B cell (primary cell): ENCODE results near the gene ABLIM3. TPM values are rescaled to one million over a fixed set of nuclear protein-coding genes. Genes with fewer than 3 reads are reported as not detected.

Experiments
- ATAC-seq: fragments of 200-7000 bp; cut with Tn5 transposase; one replicate; pipeline ENCODE4 v1.10.0; 2021; ENCODE audit warnings: low read depth, mild to moderate bottlenecking, moderate number of reproducible peaks, moderate library complexity
- CTCF ChIA-PET: fragments of 350-600 bp; sonication (Branson Sonifier 250); formaldehyde crosslinking; loops from one replicate; lab custom pipeline; 2021; ENCODE audit warnings: antibody characterized with exemption, inconsistent platforms; lab: Charles Lee
- POLR2A ChIA-PET: fragments of 350-600 bp; sonication (Branson Sonifier 250); formaldehyde crosslinking; loops from one replicate; lab custom pipeline; 2021; ENCODE audit warnings: antibody characterized with exemption; lab: Charles Lee
- DNase-seq: peaks from one replicate; pipeline ENCODE4 v3.0.0; 2013
- H2AFZ ChIP-seq: 2 replicates; pipeline ENCODE4 v1.6.1; 2012; ENCODE audit warnings: mild to moderate bottlenecking, low read depth, low read length; ENCODE audit not compliant: insufficient read depth, poor library complexity, severe bottlenecking
- H3K27ac ChIP-seq, 2 donors: 1 replicate in 1 of 2; 2 replicates in 1 of 2; pipeline ENCODE4 v1.5.1; 2012 to 2013; ENCODE audit warnings: low read length in 2 of 2, mild to moderate bottlenecking in 2 of 2, moderate library complexity in 1 of 2
- H3K27me3 ChIP-seq, 4 experiments: fragments of 200-600 bp in 1 of 4; sonication (generic) in 1 of 4; replicated peaks in 1 of 4; 1 replicate in 2 of 4; 2 replicates in 2 of 4; pipeline versions ENCODE4 v1.6.1 to v1.7.0; 2013 to 2016; ENCODE audit warnings: low read length in 3 of 4, mild to moderate bottlenecking in 2 of 4, mixed read lengths in 1 of 4, moderate library complexity in 1 of 4; ENCODE audit not compliant: insufficient read depth in 4 of 4, control insufficient read depth in 3 of 4; ENCODE audit errors: control extremely low read depth in 1 of 4
- H3K36me3 ChIP-seq, 2 experiments: replicated peaks in 1 of 2; 1 replicate in 1 of 2; 2 replicates in 1 of 2; pipeline versions ENCODE4 v1.6.1 to v1.7.1; 2013; ENCODE audit warnings: low read length in 1 of 2; ENCODE audit not compliant: insufficient read depth in 2 of 2, control insufficient read depth in 1 of 2; ENCODE audit errors: control extremely low read depth in 1 of 2, extremely low read depth in 1 of 2
- H3K4me1 ChIP-seq, 2 donors: fragments of 200-600 bp in 1 of 2; sonication (generic) in 1 of 2; 1 replicate in 1 of 2; 2 replicates in 1 of 2; pipeline versions ENCODE4 v1.5.1 to v1.6.1; 2013 to 2017; ENCODE audit warnings: low read length in 2 of 2; ENCODE audit not compliant: control insufficient read depth in 2 of 2, insufficient read depth in 2 of 2
- H3K4me2 ChIP-seq: replicated peaks from 2 replicates; pipeline ENCODE3; 2012; ENCODE audit warnings: mild to moderate bottlenecking, low read depth, low read length; ENCODE audit not compliant: poor library complexity, severe bottlenecking
- H3K4me3 ChIP-seq, 5 experiments: fragments of 200-600 bp in 1 of 5; sonication (generic) in 1 of 5; 1 replicate in 3 of 5; 2 replicates in 2 of 5; pipeline versions ENCODE4 v1.5.1 to v1.7.0; 2011 to 2016; ENCODE audit warnings: low read length in 4 of 5, mild to moderate bottlenecking in 4 of 5, low read depth in 2 of 5, control low read depth in 1 of 5, moderate library complexity in 1 of 5; ENCODE audit not compliant: insufficient read depth in 1 of 5; ENCODE audit errors: control extremely low read depth in 1 of 5, extremely low read depth in 1 of 5
- H3K79me2 ChIP-seq: fragments of 200-600 bp; sonication (generic); one replicate; pipeline ENCODE4 v1.6.0; 2016; ENCODE audit warnings: low read length; ENCODE audit not compliant: control insufficient read depth, insufficient read depth
- H3K9ac ChIP-seq: fragments of 200-600 bp; sonication (generic); 2 replicates; pipeline ENCODE4 v1.6.1; 2017; ENCODE audit warnings: mild to moderate bottlenecking, low read length, moderate library complexity
- H3K9me3 ChIP-seq, 3 donors: one replicate each; pipeline versions ENCODE4 v1.6.1 to v1.7.1; 2013; ENCODE audit warnings: low read length in 2 of 3; ENCODE audit not compliant: control insufficient read depth in 2 of 3, insufficient read depth in 1 of 3; ENCODE audit errors: control extremely low read depth in 1 of 3
- H4K20me1 ChIP-seq: 2 replicates; pipeline ENCODE4 v1.6.0; 2012; ENCODE audit warnings: mild to moderate bottlenecking, low read length; ENCODE audit not compliant: insufficient read depth, control insufficient read depth, poor library complexity, severe bottlenecking
- H3K27ac Mint-ChIP-seq: one replicate; pipeline ENCODE4 v1.8.0; 2021; ENCODE audit warnings: mixed read lengths
- H3K27me3 Mint-ChIP-seq: one replicate; pipeline ENCODE4 v1.8.0; 2021; ENCODE audit warnings: mixed read lengths
- H3K4me1 Mint-ChIP-seq: one replicate; pipeline ENCODE4 v1.8.0; 2021; ENCODE audit warnings: mixed read lengths
- H3K4me3 Mint-ChIP-seq: one replicate; pipeline ENCODE4 v1.8.0; 2021; ENCODE audit warnings: mixed read lengths
- H3K9me3 Mint-ChIP-seq: one replicate; pipeline ENCODE4 v1.8.0; 2022; ENCODE audit warnings: mixed read lengths; ENCODE audit not compliant: insufficient read depth
- CTCF ChIP-seq: fragments of 200-600 bp; IDR thresholded peaks from one replicate; pipeline ENCODE4 v1.8.0; 2022; ENCODE audit warnings: antibody characterized with exemption, mild to moderate bottlenecking
- EZH2 ChIP-seq: IDR thresholded peaks from 2 replicates; pipeline ENCODE4 v1.6.1; 2012; ENCODE audit warnings: borderline replicate concordance, low read depth, mild to moderate bottlenecking, moderate library complexity, low read length; ENCODE audit not compliant: insufficient read depth, poor library complexity, severe bottlenecking
- WGBS: methylation state at CpG from one replicate; pipeline ENCODE4 v1.1.5; 2013; ENCODE audit warnings: missing lambda C conversion rate; ENCODE audit not compliant: insufficient coverage; 5-methylcytosine and 5-hydroxymethylcytosine counted together
- intact Hi-C: fragments of 100-400 bp; cut with micrococcal nuclease; formaldehyde crosslinking; loops from one replicate; pipeline ENCODE4 v1.10.0; 2022
- polyA plus RNA-seq: library from polyadenylated mRNA; depleted of rRNA; stranded (reverse); fragments of >200 nt; gene quantifications from 2 replicates; pipeline ENCODE4 v1.2.3, GENCODE V29; 2012
- total RNA-seq, 2 donors: library from RNA; stranded (reverse); fragments of 120-200 nt in 1 of 2; gene quantifications; 1 replicate in 1 of 2; 2 replicates in 1 of 2; pipeline versions ENCODE4 v1.2.3 to v1.2.4, GENCODE V29; 2013 to 2022

ABLIM3 gene
- total and polyA plus RNA-seq, 2 donors (not counting 1 experiment from before 2014, with no cell fraction given): not detected

GRCh38 chr5:149094996-149095395 is 46.3 kb upstream of the ABLIM3 start:
- no peak overlapping the region for H3K9ac ChIP-seq
- no peaks in the 10 kb centered on the region for H3K4me1 Mint-ChIP-seq

GRCh38 chr5:149099920-149100319 is 41.4 kb upstream of the ABLIM3 start:
- ATAC-seq (no peak), DNase-seq (no peak)
- H3K79me2 ChIP-seq: no peaks in the 10 kb centered on the region
- Mint-ChIP-seq H3K27me3 (peaks cover 5% of the 10 kb centered on the region), H3K4me1 (no peaks in the 10 kb centered on the region), H3K4me3 (no peak overlapping the region), H3K27ac (no peak overlapping the region), H3K9me3 (peaks cover 19% of the 10 kb centered on the region)
- H3K27me3 ChIP-seq: no peaks in the 10 kb centered on the region
- H3K4me1 ChIP-seq: no peaks in the 10 kb centered on the region
- H3K4me3 ChIP-seq: no peak overlapping the region
- TF ChIP-seq CTCF: no peak
- no peak for TF ChIP-seq EZH2
- H3K9me3 ChIP-seq: peaks cover 2 to 13% (median 12%) of the 10 kb centered on the region in 3 donors
- H3K27ac ChIP-seq: no peak overlapping the region
- no peak overlapping the region for H2AFZ ChIP-seq
- CTCF ChIA-PET: no interaction called here
- H3K36me3 ChIP-seq: no peaks in the 10 kb centered on the region
- no peak overlapping the region for H3K4me2 ChIP-seq
- H4K20me1 ChIP-seq: no peaks in the 10 kb centered on the region
- POLR2A ChIA-PET: no interaction called here
- intact Hi-C loops: no loop called here
- H3K9ac ChIP-seq: no peak overlapping the region

More at GRCh38 chr5:149094996-149095395, 46.3 kb upstream of the ABLIM3 start:
- peaks cover 10% of the 10 kb centered on the region for H3K9me3 Mint-ChIP-seq
- POLR2A ChIA-PET: no interaction called here
- H3K27me3 Mint-ChIP-seq: peaks cover 24% of the 10 kb centered on the region
- Histone ChIP-seq H3K4me1 (no peaks in the 10 kb centered on the region), H2AFZ (no peak overlapping the region), H3K27ac (no peak overlapping the region), H3K27me3 (no peaks in the 10 kb centered on the region), H3K36me3 (no peaks in the 10 kb centered on the region), H3K9me3 (peaks cover 2 to 24% (median 8%) of the 10 kb centered on the region in 3 donors), H3K4me3 (no peak overlapping the region), H3K79me2 (no peaks in the 10 kb centered on the region), H3K4me2 (no peak overlapping the region), H4K20me1 (no peaks in the 10 kb centered on the region)
- ATAC-seq: no peak
- no peak overlapping the region for H3K27ac Mint-ChIP-seq
- intact Hi-C loops: no loop called here
- TF ChIP-seq CTCF: no peak
- no peak for TF ChIP-seq EZH2
- CTCF ChIA-PET: no interaction called here
- WGBS: 100% methylated on average over 2 of the region's 2 CpGs
- no peak for DNase-seq
- no peak overlapping the region for H3K4me3 Mint-ChIP-seq
